C4-2B (cell line): ENCODE results near the gene ENDOU.

Experiments used
- ZFX ChIP-seq: fragments of 450-650 bp; IDR thresholded peaks from 2 replicates; pipeline ENCODE4 v1.6.1; 2017
- TF ChIP-seq, protein P1 (sequence below): fragments of 450-650 bp; conservative IDR thresholded peaks from 2 replicates; pipeline ENCODE4 v1.5.1; 2017; ENCODE audit warnings: mild to moderate bottlenecking

DNA sequence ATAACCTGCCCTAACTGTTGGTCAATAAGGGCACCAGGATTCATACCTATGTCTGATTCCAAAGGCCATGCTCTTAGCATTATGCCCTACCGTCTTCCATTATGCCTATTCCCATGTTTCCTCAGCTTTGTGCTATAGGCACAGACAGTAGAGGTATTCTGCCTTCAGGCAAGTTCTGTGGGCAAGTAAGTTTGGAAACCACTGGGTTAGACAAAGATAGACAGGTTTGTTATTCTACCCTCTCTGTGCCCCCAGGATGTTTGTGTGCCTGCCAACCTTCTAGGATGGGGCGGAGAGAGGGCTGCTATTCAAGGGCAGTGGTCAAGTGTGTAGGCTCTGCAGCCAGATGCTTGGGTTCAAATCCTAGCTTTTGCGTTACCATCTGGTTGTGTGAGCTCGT is 28.8 kb upstream of the ENDOU start:
- TF ChIP-seq, protein P1, sequence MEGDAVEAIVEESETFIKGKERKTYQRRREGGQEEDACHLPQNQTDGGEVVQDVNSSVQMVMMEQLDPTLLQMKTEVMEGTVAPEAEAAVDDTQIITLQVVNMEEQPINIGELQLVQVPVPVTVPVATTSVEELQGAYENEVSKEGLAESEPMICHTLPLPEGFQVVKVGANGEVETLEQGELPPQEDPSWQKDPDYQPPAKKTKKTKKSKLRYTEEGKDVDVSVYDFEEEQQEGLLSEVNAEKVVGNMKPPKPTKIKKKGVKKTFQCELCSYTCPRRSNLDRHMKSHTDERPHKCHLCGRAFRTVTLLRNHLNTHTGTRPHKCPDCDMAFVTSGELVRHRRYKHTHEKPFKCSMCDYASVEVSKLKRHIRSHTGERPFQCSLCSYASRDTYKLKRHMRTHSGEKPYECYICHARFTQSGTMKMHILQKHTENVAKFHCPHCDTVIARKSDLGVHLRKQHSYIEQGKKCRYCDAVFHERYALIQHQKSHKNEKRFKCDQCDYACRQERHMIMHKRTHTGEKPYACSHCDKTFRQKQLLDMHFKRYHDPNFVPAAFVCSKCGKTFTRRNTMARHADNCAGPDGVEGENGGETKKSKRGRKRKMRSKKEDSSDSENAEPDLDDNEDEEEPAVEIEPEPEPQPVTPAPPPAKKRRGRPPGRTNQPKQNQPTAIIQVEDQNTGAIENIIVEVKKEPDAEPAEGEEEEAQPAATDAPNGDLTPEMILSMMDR: no peak
- TF ChIP-seq ZFX: no peak
